ENCODE measurements around the gene DHX15. TPM values are rescaled to one million over a fixed set of nuclear protein-coding genes. Genes with fewer than 3 reads are reported as not detected.

DHX15 gene
- total and polyA plus RNA-seq, 2 experiments from 2014 or later: 226 to 372 TPM

DNA sequence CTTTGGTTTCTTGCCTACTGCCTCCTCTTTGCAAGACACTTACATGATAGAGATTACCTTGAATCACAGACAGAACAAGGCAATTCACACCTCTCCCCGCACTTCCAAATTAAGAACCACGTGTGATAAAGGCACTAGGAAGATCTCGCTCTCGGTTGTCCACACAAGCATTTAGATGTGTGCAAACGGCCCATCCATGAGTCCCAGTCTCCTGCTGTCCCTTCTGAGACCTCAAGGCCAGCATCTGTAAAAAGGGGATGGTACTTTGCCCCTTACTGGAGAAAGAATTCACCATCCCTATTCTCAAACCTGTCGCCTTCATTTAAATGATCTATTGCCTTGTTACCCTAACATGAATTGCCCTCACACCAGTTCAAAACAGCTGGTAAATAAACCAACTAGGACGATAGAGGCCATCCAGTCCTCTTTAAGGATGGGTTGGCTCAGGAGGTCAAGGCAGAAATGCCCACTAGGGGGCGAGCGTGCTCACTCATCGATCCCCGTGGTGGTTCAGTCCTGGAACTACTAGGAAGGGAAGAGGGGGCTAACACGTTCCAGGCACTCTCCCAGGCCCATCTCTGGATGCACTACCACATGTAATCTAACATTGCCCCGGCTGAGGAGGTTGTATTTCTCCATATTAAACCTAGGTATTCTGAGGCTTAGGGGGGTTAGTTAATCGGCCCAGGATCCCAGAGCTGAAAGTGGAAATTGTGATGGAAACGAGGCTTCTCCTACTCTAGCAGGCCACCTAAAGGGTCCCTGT, 95.8 kb downstream of the DHX15 start:
- Histone ChIP-seq H2AFZ (peak overlapping the region; percentile 3; the same call in 1 of the 2 replicates), H3K4me2 (no peak overlapping the region), H3K79me2 (replicated peaks; ENCODE audit: insufficient read depth) (no peaks in the 10 kb centered on the region), H4K20me1 (replicated peaks; ENCODE audit: insufficient read depth) (no peaks in the 10 kb centered on the region), H3K9me2 (ENCODE audit: insufficient read depth) (peaks cover 20% of the 10 kb centered on the region), H3K27ac (ENCODE audit: low read depth) (no peak overlapping the region), H3K4me1 (ENCODE audit: insufficient read depth) (no peaks in the 10 kb centered on the region), H3F3A (replicated peaks; ENCODE audit: low read depth) (no peaks in the 10 kb centered on the region), H3K4me3 (no peak overlapping the region), H3K36me3 (ENCODE audit: insufficient read depth) (no peaks in the 10 kb centered on the region), H3K27me3 (ENCODE audit: insufficient read depth) (no peaks in the 10 kb centered on the region)
- ATAC-seq (peak; percentile 100), DNase-seq (ENCODE audit: low spot score) (peak; percentile 93)
- no peak overlapping the region for H3K27ac Mint-ChIP-seq
- peaks cover 6% of the 10 kb centered on the region for H3K9me3 Mint-ChIP-seq
- TF ChIP-seq JUNB (IDR thresholded peaks at IDR 0.05; ENCODE audit: unreplicated experiment) (no peak), EZH2 (IDR thresholded peaks at IDR 0.05; ENCODE audit: low read depth, unreplicated experiment) (no peak)
- TF ChIP-seq, protein P1, sequence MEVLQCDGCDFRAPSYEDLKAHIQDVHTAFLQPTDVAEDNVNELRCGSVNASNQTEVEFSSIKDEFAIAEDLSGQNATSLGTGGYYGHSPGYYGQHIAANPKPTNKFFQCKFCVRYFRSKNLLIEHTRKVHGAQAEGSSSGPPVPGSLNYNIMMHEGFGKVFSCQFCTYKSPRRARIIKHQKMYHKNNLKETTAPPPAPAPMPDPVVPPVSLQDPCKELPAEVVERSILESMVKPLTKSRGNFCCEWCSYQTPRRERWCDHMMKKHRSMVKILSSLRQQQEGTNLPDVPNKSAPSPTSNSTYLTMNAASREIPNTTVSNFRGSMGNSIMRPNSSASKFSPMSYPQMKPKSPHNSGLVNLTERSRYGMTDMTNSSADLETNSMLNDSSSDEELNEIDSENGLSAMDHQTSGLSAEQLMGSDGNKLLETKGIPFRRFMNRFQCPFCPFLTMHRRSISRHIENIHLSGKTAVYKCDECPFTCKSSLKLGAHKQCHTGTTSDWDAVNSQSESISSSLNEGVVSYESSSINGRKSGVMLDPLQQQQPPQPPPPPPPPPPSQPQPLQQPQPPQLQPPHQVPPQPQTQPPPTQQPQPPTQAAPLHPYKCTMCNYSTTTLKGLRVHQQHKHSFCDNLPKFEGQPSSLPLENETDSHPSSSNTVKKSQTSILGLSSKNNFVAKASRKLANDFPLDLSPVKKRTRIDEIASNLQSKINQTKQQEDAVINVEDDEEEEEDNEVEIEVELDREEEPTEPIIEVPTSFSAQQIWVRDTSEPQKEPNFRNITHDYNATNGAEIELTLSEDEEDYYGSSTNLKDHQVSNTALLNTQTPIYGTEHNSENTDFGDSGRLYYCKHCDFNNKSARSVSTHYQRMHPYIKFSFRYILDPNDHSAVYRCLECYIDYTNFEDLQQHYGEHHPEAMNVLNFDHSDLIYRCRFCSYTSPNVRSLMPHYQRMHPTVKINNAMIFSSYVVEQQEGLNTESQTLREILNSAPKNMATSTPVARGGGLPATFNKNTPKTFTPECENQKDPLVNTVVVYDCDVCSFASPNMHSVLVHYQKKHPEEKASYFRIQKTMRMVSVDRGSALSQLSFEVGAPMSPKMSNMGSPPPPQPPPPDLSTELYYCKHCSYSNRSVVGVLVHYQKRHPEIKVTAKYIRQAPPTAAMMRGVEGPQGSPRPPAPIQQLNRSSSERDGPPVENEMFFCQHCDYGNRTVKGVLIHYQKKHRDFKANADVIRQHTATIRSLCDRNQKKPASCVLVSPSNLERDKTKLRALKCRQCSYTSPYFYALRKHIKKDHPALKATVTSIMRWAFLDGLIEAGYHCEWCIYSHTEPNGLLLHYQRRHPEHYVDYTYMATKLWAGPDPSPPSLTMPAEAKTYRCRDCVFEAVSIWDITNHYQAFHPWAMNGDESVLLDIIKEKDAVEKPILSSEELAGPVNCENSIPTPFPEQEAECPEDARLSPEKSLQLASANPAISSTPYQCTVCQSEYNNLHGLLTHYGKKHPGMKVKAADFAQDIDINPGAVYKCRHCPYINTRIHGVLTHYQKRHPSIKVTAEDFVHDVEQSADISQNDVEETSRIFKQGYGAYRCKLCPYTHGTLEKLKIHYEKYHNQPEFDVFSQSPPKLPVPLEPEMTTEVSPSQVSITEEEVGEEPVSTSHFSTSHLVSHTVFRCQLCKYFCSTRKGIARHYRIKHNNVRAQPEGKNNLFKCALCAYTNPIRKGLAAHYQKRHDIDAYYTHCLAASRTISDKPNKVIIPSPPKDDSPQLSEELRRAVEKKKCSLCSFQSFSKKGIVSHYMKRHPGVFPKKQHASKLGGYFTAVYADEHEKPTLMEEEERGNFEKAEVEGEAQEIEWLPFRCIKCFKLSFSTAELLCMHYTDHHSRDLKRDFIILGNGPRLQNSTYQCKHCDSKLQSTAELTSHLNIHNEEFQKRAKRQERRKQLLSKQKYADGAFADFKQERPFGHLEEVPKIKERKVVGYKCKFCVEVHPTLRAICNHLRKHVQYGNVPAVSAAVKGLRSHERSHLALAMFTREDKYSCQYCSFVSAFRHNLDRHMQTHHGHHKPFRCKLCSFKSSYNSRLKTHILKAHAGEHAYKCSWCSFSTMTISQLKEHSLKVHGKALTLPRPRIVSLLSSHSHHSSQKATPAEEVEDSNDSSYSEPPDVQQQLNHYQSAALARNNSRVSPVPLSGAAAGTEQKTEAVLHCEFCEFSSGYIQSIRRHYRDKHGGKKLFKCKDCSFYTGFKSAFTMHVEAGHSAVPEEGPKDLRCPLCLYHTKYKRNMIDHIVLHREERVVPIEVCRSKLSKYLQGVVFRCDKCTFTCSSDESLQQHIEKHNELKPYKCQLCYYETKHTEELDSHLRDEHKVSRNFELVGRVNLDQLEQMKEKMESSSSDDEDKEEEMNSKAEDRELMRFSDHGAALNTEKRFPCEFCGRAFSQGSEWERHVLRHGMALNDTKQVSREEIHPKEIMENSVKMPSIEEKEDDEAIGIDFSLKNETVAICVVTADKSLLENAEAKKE (CRISPR knock-in tag; IDR thresholded peaks at IDR 0.05): no peak
- TF ChIP-seq, protein P2, sequence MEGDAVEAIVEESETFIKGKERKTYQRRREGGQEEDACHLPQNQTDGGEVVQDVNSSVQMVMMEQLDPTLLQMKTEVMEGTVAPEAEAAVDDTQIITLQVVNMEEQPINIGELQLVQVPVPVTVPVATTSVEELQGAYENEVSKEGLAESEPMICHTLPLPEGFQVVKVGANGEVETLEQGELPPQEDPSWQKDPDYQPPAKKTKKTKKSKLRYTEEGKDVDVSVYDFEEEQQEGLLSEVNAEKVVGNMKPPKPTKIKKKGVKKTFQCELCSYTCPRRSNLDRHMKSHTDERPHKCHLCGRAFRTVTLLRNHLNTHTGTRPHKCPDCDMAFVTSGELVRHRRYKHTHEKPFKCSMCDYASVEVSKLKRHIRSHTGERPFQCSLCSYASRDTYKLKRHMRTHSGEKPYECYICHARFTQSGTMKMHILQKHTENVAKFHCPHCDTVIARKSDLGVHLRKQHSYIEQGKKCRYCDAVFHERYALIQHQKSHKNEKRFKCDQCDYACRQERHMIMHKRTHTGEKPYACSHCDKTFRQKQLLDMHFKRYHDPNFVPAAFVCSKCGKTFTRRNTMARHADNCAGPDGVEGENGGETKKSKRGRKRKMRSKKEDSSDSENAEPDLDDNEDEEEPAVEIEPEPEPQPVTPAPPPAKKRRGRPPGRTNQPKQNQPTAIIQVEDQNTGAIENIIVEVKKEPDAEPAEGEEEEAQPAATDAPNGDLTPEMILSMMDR (conservative IDR thresholded peaks at IDR 0.05; ENCODE audit: low read depth in 2 of 2): peak; percentile 98 to 99
- no peaks in the 10 kb centered on the region for H3K27me3 Mint-ChIP-seq (ENCODE audit: insufficient read depth, low read depth, poor library complexity)
- peaks cover 10% of the 10 kb centered on the region for H3K4me1 Mint-ChIP-seq
- H3K4me3 Mint-ChIP-seq: no peak overlapping the region
- no peaks in the 10 kb centered on the region for H3K36me3 Mint-ChIP-seq (ENCODE audit: low read depth)

Data from GM23338 (cell line).